G401 (cell line): ENCODE results near the gene IGF2BP3. TPM values are rescaled to one million over a fixed set of nuclear protein-coding genes. Genes with fewer than 3 reads are reported as not detected.

Experiments
- total RNA-seq: library from RNA; depleted of rRNA; stranded (reverse); fragments of >200 nt; shearing (Covaris generic); gene quantifications from 2 replicates; pipeline ENCODE4 v1.2.3, GENCODE V29; 2014; rRNA removed

IGF2BP3 gene
- total RNA-seq, 1 experiment from 2014 or later, result 69.7 TPM

Other genes with a start within 250 kb of the IGF2BP3 start
- gene GPNMB, start 223.7 kb downstream of the IGF2BP3 start, total RNA-seq, result 14.3 and 20.3 TPM in 2 replicates
- 62.6 and 73.2 TPM in 2 replicates for gene MALSU1, start 171.2 kb downstream of the IGF2BP3 start, total RNA-seq
- gene TRA2A, start 61.5 kb upstream of the IGF2BP3 start, total RNA-seq, result 10.3 and 17.0 TPM in 2 replicates
- gene CCDC126, start 126.9 kb upstream of the IGF2BP3 start, total RNA-seq, result 3.3 and 6.5 TPM in 2 replicates
- 2.2 and 3.5 TPM in 2 replicates for gene FAM221A, start 209.7 kb upstream of the IGF2BP3 start, total RNA-seq
- gene STK31, start 239.7 kb upstream of the IGF2BP3 start, total RNA-seq, result 0.17 TPM in 1 of 2 replicates, not detected in the other